HEK293 (cell line): ENCODE data around the gene LARGE1.

Experiments
- CTCF ChIA-PET: fragments of 350-600 bp; formaldehyde crosslinking; extraction: SDS; loops from one replicate; lab custom pipeline; 2021; ENCODE audit warnings: antibody characterized with exemption; lab: Yijun Ruan, JAX
- POLR2A ChIA-PET: fragments of 300-600 bp; formaldehyde crosslinking; extraction: SDS; loops from one replicate; lab custom pipeline; 2020; ENCODE audit warnings: antibody characterized with exemption, inconsistent platforms; lab: Yijun Ruan, JAX
- H3K27ac ChIP-seq: fragments of 200-500 bp; sonication (Bioruptor generic); 2 replicates; pipeline ENCODE4 v1.5.1; 2014; ENCODE audit warnings: low read depth, low read length, control low read depth, inconsistent platforms; ENCODE audit errors: extremely low read depth
- H3K36me3 ChIP-seq, 2 experiments: fragments of 200-500 bp in 1 of 2; sonication (Bioruptor generic) in 1 of 2; 1 replicate in 1 of 2; 2 replicates in 1 of 2; pipeline ENCODE4 v1.5.1; 2014 to 2017; ENCODE audit warnings: inconsistent platforms in 2 of 2, low read length in 2 of 2; ENCODE audit not compliant: control insufficient read depth in 2 of 2, insufficient read depth in 1 of 2
- H3K4me1 ChIP-seq: fragments of 200-500 bp; sonication (Bioruptor generic); 2 replicates; pipeline ENCODE4 v1.5.1; 2014; ENCODE audit warnings: mild to moderate bottlenecking, low read length, inconsistent platforms; ENCODE audit not compliant: control insufficient read depth, insufficient read depth
- H3K4me3 ChIP-seq: 2 replicates; pipeline ENCODE4 v1.5.1; 2011; ENCODE audit warnings: low read depth, mild to moderate bottlenecking, control low read depth, low read length, moderate library complexity
- H3K9me3 ChIP-seq: fragments of 200-500 bp; sonication (Bioruptor generic); 2 replicates; pipeline ENCODE4 v1.5.1; 2014; ENCODE audit warnings: low read depth, low read length, inconsistent platforms; ENCODE audit not compliant: control insufficient read depth, insufficient read depth
- BCL11A ChIP-seq: fragments of 450-650 bp; formaldehyde crosslinking; IDR thresholded peaks from 2 replicates; pipeline ENCODE4 v1.5.1; 2016; ENCODE audit warnings: low read depth, missing biosample characterization, missing genetic modification characterization
- BCL11B ChIP-seq: fragments of 450-650 bp; formaldehyde crosslinking; IDR thresholded peaks from 2 replicates; pipeline ENCODE4 v1.5.1; 2016; ENCODE audit warnings: low read depth, missing biosample characterization, missing genetic modification characterization
- HIC1 ChIP-seq: fragments of 450-650 bp; formaldehyde crosslinking; IDR thresholded peaks from 2 replicates; pipeline ENCODE4 v1.5.1; 2016; ENCODE audit warnings: missing biosample characterization, missing genetic modification characterization
- OSR2 ChIP-seq: fragments of 450-650 bp; formaldehyde crosslinking; IDR thresholded peaks from 2 replicates; pipeline ENCODE4 v1.5.1; 2016; ENCODE audit warnings: missing biosample characterization, missing genetic modification characterization
- REPIN1 ChIP-seq: fragments of 450-650 bp; formaldehyde crosslinking; IDR thresholded peaks from 2 replicates; pipeline ENCODE4 v1.5.1; 2017; ENCODE audit warnings: missing biosample characterization, missing genetic modification characterization, low read depth
- REST ChIP-seq: fragments of 450-650 bp; formaldehyde crosslinking; IDR thresholded peaks from 2 replicates; pipeline ENCODE4 v1.5.1; 2016; ENCODE audit warnings: missing biosample characterization, missing genetic modification characterization
- SALL2 ChIP-seq: fragments of 450-650 bp; formaldehyde crosslinking; IDR thresholded peaks from 2 replicates; pipeline ENCODE4 v1.5.0; 2017; ENCODE audit warnings: missing biosample characterization, mild to moderate bottlenecking, missing genetic modification characterization, borderline replicate concordance
- TSHZ1 ChIP-seq: fragments of 450-650 bp; formaldehyde crosslinking; IDR thresholded peaks from 2 replicates; pipeline ENCODE4 v1.5.1; 2016; ENCODE audit warnings: missing biosample characterization, missing genetic modification characterization, borderline replicate concordance
- ZBTB48 ChIP-seq: fragments of 450-650 bp; formaldehyde crosslinking; IDR thresholded peaks from 2 replicates; pipeline ENCODE4 v1.5.1; 2016; ENCODE audit warnings: missing biosample characterization, missing genetic modification characterization
- ZFHX2 ChIP-seq: fragments of 450-650 bp; formaldehyde crosslinking; conservative IDR thresholded peaks from 2 replicates; pipeline ENCODE4 v1.5.1; 2016; ENCODE audit warnings: missing biosample characterization, missing genetic modification characterization
- ZFP69B ChIP-seq: fragments of 450-650 bp; formaldehyde crosslinking; IDR thresholded peaks from 2 replicates; pipeline ENCODE4 v1.5.1; 2016; ENCODE audit warnings: missing biosample characterization, missing genetic modification characterization
- ZNF114 ChIP-seq: fragments of 450-650 bp; formaldehyde crosslinking; IDR thresholded peaks from 2 replicates; pipeline ENCODE4 v1.5.0; 2017; ENCODE audit warnings: missing biosample characterization, missing genetic modification characterization
- ZNF121 ChIP-seq: fragments of 450-650 bp; formaldehyde crosslinking; IDR thresholded peaks from 2 replicates; pipeline ENCODE4 v1.5.1; 2016; ENCODE audit warnings: missing biosample characterization, missing genetic modification characterization
- ZNF146 ChIP-seq: fragments of 450-650 bp; formaldehyde crosslinking; IDR thresholded peaks from 2 replicates; pipeline ENCODE4 v1.5.1; 2016; ENCODE audit warnings: missing biosample characterization, missing genetic modification characterization
- ZNF169 ChIP-seq: fragments of 450-650 bp; formaldehyde crosslinking; IDR thresholded peaks from 2 replicates; pipeline ENCODE4 v1.5.1; 2016; ENCODE audit warnings: missing biosample characterization, missing genetic modification characterization
- ZNF248 ChIP-seq: fragments of 450-650 bp; formaldehyde crosslinking; IDR thresholded peaks from 2 replicates; pipeline ENCODE4 v1.5.1; 2017; ENCODE audit warnings: missing biosample characterization, missing genetic modification characterization
- ZNF274 ChIP-seq, 2 experiments: fragments of 200-500 bp in 1 of 2; fragments of 450-650 bp in 1 of 2; sonication (Bioruptor generic) in 1 of 2; formaldehyde crosslinking in 1 of 2; IDR thresholded peaks; 2 replicates each; pipeline versions ENCODE4 v1.5.1 to v1.6.1; 2014 to 2016; ENCODE audit warnings: borderline replicate concordance in 1 of 2, inconsistent platforms in 1 of 2, low read length in 1 of 2, missing biosample characterization in 1 of 2, missing genetic modification characterization in 1 of 2
- ZNF324 ChIP-seq: fragments of 450-650 bp; formaldehyde crosslinking; IDR thresholded peaks from 2 replicates; pipeline ENCODE4 v1.5.1; 2016; ENCODE audit warnings: missing biosample characterization, missing genetic modification characterization
- ZNF426 ChIP-seq: fragments of 450-650 bp; formaldehyde crosslinking; IDR thresholded peaks from 2 replicates; pipeline ENCODE4 v1.5.1; 2017; ENCODE audit warnings: missing biosample characterization, missing genetic modification characterization, mild to moderate bottlenecking, inconsistent platforms, moderate library complexity
- ZNF501 ChIP-seq: fragments of 450-650 bp; formaldehyde crosslinking; IDR thresholded peaks from 2 replicates; pipeline ENCODE4 v1.5.1; 2016; ENCODE audit warnings: missing biosample characterization, missing genetic modification characterization
- ZNF623 ChIP-seq: fragments of 450-650 bp; formaldehyde crosslinking; IDR thresholded peaks from 2 replicates; pipeline ENCODE4 v1.5.1; 2016; ENCODE audit warnings: missing biosample characterization, missing genetic modification characterization
- ZNF654 ChIP-seq: fragments of 450-650 bp; formaldehyde crosslinking; IDR thresholded peaks from 2 replicates; pipeline ENCODE4 v1.5.1; 2016; ENCODE audit warnings: low read depth, missing biosample characterization, missing genetic modification characterization
- ZNF660 ChIP-seq: fragments of 450-650 bp; IDR thresholded peaks from 2 replicates; pipeline ENCODE4 v1.5.1; 2018; ENCODE audit warnings: missing biosample characterization, mild to moderate bottlenecking, missing genetic modification characterization
- ZNF692 ChIP-seq: fragments of 450-650 bp; formaldehyde crosslinking; IDR thresholded peaks from 2 replicates; pipeline ENCODE4 v1.5.1; 2016; ENCODE audit warnings: missing biosample characterization, missing genetic modification characterization
- ZNF768 ChIP-seq: fragments of 450-650 bp; formaldehyde crosslinking; IDR thresholded peaks from 2 replicates; pipeline ENCODE4 v1.5.1; 2018; ENCODE audit warnings: missing biosample characterization, mild to moderate bottlenecking, missing genetic modification characterization
- ZNF843 ChIP-seq: fragments of 450-650 bp; formaldehyde crosslinking; IDR thresholded peaks from 2 replicates; pipeline ENCODE4 v1.5.1; 2016; ENCODE audit warnings: missing biosample characterization, missing genetic modification characterization

The LARGE1 gene

GRCh38 chr22:33917744-33918406 is 2.4 kb downstream of the LARGE1 start:
- ChIA-PET CTCF (interaction anchor here (0.6 to 3.1 kb wide), 7 partner anchors 8 to 399 kb away, joined by 3 to 11 read pairs (median 5); no protein-coding TSS in a partner anchor), POLR2A (no interaction called here)
- Histone ChIP-seq H3K36me3 (no peaks in the 10 kb centered on the region), H3K4me3 (no peak overlapping the region), H3K9me3 (no peaks in the 10 kb centered on the region), H3K4me1 (peaks cover 16% of the 10 kb centered on the region), H3K27ac (no peak overlapping the region)
- no peak for TF ChIP-seq ZNF114
- no peak for TF ChIP-seq ZNF623 (tag by site-specific recombination)
- TF ChIP-seq ZNF146, result no peak
- no peak for TF ChIP-seq REPIN1 (tag by site-specific recombination)
- TF ChIP-seq SALL2 (tag by site-specific recombination), result no peak
- TF ChIP-seq ZNF248 (tag by site-specific recombination), result no peak
- peak; percentile 65; the same call in 1 of the 2 replicates for TF ChIP-seq ZFP69B
- 0 out of 2 replicates have a peak, but pooled peaks have one; percentile 12 for TF ChIP-seq OSR2 (tag by site-specific recombination)
- no peak for TF ChIP-seq ZNF121 (tag by site-specific recombination)
- no peak for TF ChIP-seq ZFHX2 (tag by site-specific recombination)
- no peak for TF ChIP-seq ZNF843
- TF ChIP-seq BCL11A (tag by site-specific recombination), result no peak
- TF ChIP-seq HIC1, result no peak
- no peak for TF ChIP-seq TSHZ1
- TF ChIP-seq BCL11B (tag by site-specific recombination), result no peak
- no peak for TF ChIP-seq REST
- no peak for TF ChIP-seq ZNF274 (IDR thresholded peaks at IDR 0.05; ENCODE audit: low read length)
- TF ChIP-seq ZNF274 (tag by site-specific recombination; IDR thresholded peaks at IDR 0.05; ENCODE audit: borderline replicate concordance), result no peak
- no peak for TF ChIP-seq ZNF324
- no peak for TF ChIP-seq ZNF169
- no peak for TF ChIP-seq ZNF426
- no peak for TF ChIP-seq ZNF768 (tag by site-specific recombination)
- TF ChIP-seq ZNF660 (tag by site-specific recombination), result no peak
- peak; percentile 66 for TF ChIP-seq ZNF654 (tag by site-specific recombination)
- TF ChIP-seq ZNF501 (tag by site-specific recombination), result no peak
- TF ChIP-seq ZNF692 (tag by site-specific recombination), result peak; percentile 87
- TF ChIP-seq ZBTB48, result peak; percentile 46; the same call in 1 of the 2 replicates
